Measurements from ENCODE around the gene HCN2. TPM values are rescaled to one million over a fixed set of nuclear protein-coding genes. Genes with fewer than 3 reads are reported as not detected.
"Not testable (repeated sequence)": the region's sequence is repeated elsewhere in the genome, so short reads cannot be mapped to it uniquely, and the experiment has no call there.

The HCN2 gene
- total RNA-seq, 1 donor from 2014 or later, result 5.5 TPM

DNA sequence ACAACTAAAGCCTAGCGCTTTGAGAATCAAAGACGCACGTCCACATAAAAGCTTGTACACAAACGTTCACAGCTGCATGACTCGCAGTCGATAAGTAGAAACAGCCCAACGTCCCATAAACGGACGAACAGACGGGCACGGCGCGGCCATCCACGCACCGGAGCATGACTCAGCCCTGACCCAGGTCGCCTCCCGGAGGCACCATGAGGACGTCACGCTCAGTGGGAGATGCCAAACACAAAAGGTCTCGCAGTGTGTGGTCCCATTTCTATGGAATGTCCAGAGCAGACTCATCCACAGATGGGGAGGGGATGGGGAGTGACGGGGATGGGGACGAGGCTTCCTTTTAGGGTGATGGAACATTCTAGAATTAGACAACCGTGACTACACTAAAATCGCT lies 34.3 kb downstream of the HCN2 start:
- Mint-ChIP-seq H3K4me1 (ENCODE audit: low read depth, unreplicated experiment) (peaks cover 8% of the 10 kb centered on the region), H3K27ac (ENCODE audit: unreplicated experiment) (peak overlapping the region; percentile 18), H3K36me3 (ENCODE audit: low read depth, unreplicated experiment) (peaks cover 6% of the 10 kb centered on the region), H3K9me3 (ENCODE audit: unreplicated experiment) (no peaks in the 10 kb centered on the region), H3K27me3 (ENCODE audit: low read depth, unreplicated experiment) (no peaks in the 10 kb centered on the region), H3K4me3 (ENCODE audit: unreplicated experiment) (no peak overlapping the region)
- TF ChIP-seq, protein P1, sequence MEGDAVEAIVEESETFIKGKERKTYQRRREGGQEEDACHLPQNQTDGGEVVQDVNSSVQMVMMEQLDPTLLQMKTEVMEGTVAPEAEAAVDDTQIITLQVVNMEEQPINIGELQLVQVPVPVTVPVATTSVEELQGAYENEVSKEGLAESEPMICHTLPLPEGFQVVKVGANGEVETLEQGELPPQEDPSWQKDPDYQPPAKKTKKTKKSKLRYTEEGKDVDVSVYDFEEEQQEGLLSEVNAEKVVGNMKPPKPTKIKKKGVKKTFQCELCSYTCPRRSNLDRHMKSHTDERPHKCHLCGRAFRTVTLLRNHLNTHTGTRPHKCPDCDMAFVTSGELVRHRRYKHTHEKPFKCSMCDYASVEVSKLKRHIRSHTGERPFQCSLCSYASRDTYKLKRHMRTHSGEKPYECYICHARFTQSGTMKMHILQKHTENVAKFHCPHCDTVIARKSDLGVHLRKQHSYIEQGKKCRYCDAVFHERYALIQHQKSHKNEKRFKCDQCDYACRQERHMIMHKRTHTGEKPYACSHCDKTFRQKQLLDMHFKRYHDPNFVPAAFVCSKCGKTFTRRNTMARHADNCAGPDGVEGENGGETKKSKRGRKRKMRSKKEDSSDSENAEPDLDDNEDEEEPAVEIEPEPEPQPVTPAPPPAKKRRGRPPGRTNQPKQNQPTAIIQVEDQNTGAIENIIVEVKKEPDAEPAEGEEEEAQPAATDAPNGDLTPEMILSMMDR (IDR thresholded peaks at IDR 0.05; ENCODE audit: insufficient read depth, low read depth, low read length), result no peak
- TF ChIP-seq EZH2 (IDR thresholded peaks at IDR 0.05; ENCODE audit: insufficient read depth, low read length), result no peak
- H3K9me3 ChIP-seq (ENCODE audit: insufficient read depth, low read depth, low read length), result no peaks in the 10 kb centered on the region
- peaks cover 11% of the 10 kb centered on the region for H3K79me2 ChIP-seq (ENCODE audit: insufficient read depth, low read length)
- H3K27ac ChIP-seq (ENCODE audit: low read depth, low read length), result peak overlapping the region; percentile 89
- peak overlapping the region; percentile 71 for H3K4me2 ChIP-seq (ENCODE audit: low read length)
- peaks cover 19% of the 10 kb centered on the region for H3K4me1 ChIP-seq (ENCODE audit: insufficient read depth, low read length)
- H3K4me3 ChIP-seq (ENCODE audit: insufficient read depth, low read depth, low read length), result no peak overlapping the region
- FAIRE-seq, result peak; percentile 78
- H4K20me1 ChIP-seq (ENCODE audit: insufficient read depth, low read length), result peaks cover 5% of the 10 kb centered on the region
- peak; percentile 92 for DNase-seq (ENCODE audit: low read depth)
- H3K36me3 ChIP-seq (ENCODE audit: insufficient read depth, low read length), result no peaks in the 10 kb centered on the region
- H3K9ac ChIP-seq (ENCODE audit: low read length), result peak overlapping the region; percentile 80
- H3K27me3 ChIP-seq (ENCODE audit: insufficient read depth, low read length), result no peaks in the 10 kb centered on the region
- no peak overlapping the region for H2AFZ ChIP-seq (ENCODE audit: low read depth, low read length)

- Mint-ChIP-seq H3K36me3 (ENCODE audit: low read depth, unreplicated experiment) (peaks cover 6% of the 10 kb centered on the region), H3K27ac (ENCODE audit: unreplicated experiment) (peak overlapping the region; percentile 18), H3K4me3 (ENCODE audit: unreplicated experiment) (no peak overlapping the region), H3K4me1 (ENCODE audit: low read depth, unreplicated experiment) (peaks cover 8% of the 10 kb centered on the region), H3K27me3 (ENCODE audit: low read depth, unreplicated experiment) (no peaks in the 10 kb centered on the region), H3K9me3 (ENCODE audit: unreplicated experiment) (no peaks in the 10 kb centered on the region)
- H2AFZ ChIP-seq (ENCODE audit: low read depth, low read length), result no peak overlapping the region
- H3K9me3 ChIP-seq (ENCODE audit: insufficient read depth, low read depth, low read length), result no peaks in the 10 kb centered on the region
- peaks cover 19% of the 10 kb centered on the region for H3K4me1 ChIP-seq (ENCODE audit: insufficient read depth, low read length)
- H3K4me3 ChIP-seq (ENCODE audit: insufficient read depth, low read depth, low read length), result no peak overlapping the region
- no peak for DNase-seq (ENCODE audit: low read depth)
- FAIRE-seq, result no peak
- no peak for TF ChIP-seq EZH2 (IDR thresholded peaks at IDR 0.05; ENCODE audit: insufficient read depth, low read length)
- TF ChIP-seq, protein P1 (IDR thresholded peaks at IDR 0.05; ENCODE audit: insufficient read depth, low read depth, low read length), result no peak
- peaks cover 5% of the 10 kb centered on the region for H4K20me1 ChIP-seq (ENCODE audit: insufficient read depth, low read length)
- peak overlapping the region; percentile 89 for H3K27ac ChIP-seq (ENCODE audit: low read depth, low read length)
- H3K36me3 ChIP-seq (ENCODE audit: insufficient read depth, low read length), result no peaks in the 10 kb centered on the region
- peak overlapping the region; percentile 71 for H3K4me2 ChIP-seq (ENCODE audit: low read length)
- H3K27me3 ChIP-seq (ENCODE audit: insufficient read depth, low read length), result no peaks in the 10 kb centered on the region
- peaks cover 15% of the 10 kb centered on the region for H3K79me2 ChIP-seq (ENCODE audit: insufficient read depth, low read length)
- H3K9ac ChIP-seq (ENCODE audit: low read length), result peak overlapping the region; percentile 76
Measured at GRCh38 chr19:624433-625109, 34.9 kb downstream of the HCN2 start.

DNA sequence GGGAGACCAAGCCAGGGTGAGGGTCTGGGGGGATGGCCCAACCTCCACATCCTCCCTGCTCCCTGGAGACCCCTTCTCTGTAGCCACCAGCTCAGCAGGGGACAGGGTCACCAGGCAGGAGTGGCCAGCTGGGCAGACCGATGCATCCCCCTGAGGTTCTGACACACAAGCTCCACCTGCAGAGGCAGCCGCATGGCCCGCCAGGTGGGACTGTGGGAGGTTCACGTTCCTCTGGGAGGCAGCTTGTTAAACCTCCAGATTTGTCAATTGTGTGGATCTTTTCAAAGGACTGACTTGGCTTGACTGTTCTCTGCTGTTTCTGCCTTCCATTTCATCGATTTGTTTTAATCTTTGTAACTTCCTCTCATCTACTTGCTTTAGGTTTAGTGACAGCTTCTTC lies 35.6 kb downstream of the HCN2 start:
- Histone ChIP-seq H3K79me2 (ENCODE audit: insufficient read depth, low read length) (peaks cover 20% of the 10 kb centered on the region), H3K27me3 (ENCODE audit: insufficient read depth, low read length) (no peaks in the 10 kb centered on the region), H3K9me3 (ENCODE audit: insufficient read depth, low read depth, low read length) (no peaks in the 10 kb centered on the region), H3K27ac (ENCODE audit: low read depth, low read length) (no peak overlapping the region), H3K36me3 (ENCODE audit: insufficient read depth, low read length) (no peaks in the 10 kb centered on the region), H2AFZ (ENCODE audit: low read depth, low read length) (no peak overlapping the region), H3K4me1 (ENCODE audit: insufficient read depth, low read length) (peaks cover 19% of the 10 kb centered on the region), H3K9ac (ENCODE audit: low read length) (no peak overlapping the region), H3K4me2 (ENCODE audit: low read length) (no peak overlapping the region), H4K20me1 (ENCODE audit: insufficient read depth, low read length) (peaks cover 5% of the 10 kb centered on the region), H3K4me3 (ENCODE audit: insufficient read depth, low read depth, low read length) (no peak overlapping the region)
- H3K9me3 Mint-ChIP-seq (ENCODE audit: unreplicated experiment), result no peaks in the 10 kb centered on the region
- H3K27me3 Mint-ChIP-seq (ENCODE audit: low read depth, unreplicated experiment), result no peaks in the 10 kb centered on the region
- H3K27ac Mint-ChIP-seq (ENCODE audit: unreplicated experiment), result no peak overlapping the region
- DNase-seq (ENCODE audit: low read depth), result no peak
- peaks cover 8% of the 10 kb centered on the region for H3K4me1 Mint-ChIP-seq (ENCODE audit: low read depth, unreplicated experiment)
- H3K36me3 Mint-ChIP-seq (ENCODE audit: low read depth, unreplicated experiment), result peaks cover 6% of the 10 kb centered on the region
- H3K4me3 Mint-ChIP-seq (ENCODE audit: unreplicated experiment), result peak overlapping the region; percentile 1
- FAIRE-seq, result no peak
- TF ChIP-seq, protein P1 (IDR thresholded peaks at IDR 0.05; ENCODE audit: insufficient read depth, low read depth, low read length), result no peak
- no peak for TF ChIP-seq EZH2 (IDR thresholded peaks at IDR 0.05; ENCODE audit: insufficient read depth, low read length)

- H4K20me1 ChIP-seq (ENCODE audit: insufficient read depth, low read length); H2AFZ ChIP-seq (ENCODE audit: low read depth, low read length); H3K27ac ChIP-seq (ENCODE audit: low read depth, low read length); H3K36me3 Mint-ChIP-seq (ENCODE audit: low read depth, unreplicated experiment); H3K27ac Mint-ChIP-seq (ENCODE audit: unreplicated experiment); DNase-seq (ENCODE audit: low read depth); H3K9me3 Mint-ChIP-seq (ENCODE audit: unreplicated experiment); H3K36me3 ChIP-seq (ENCODE audit: insufficient read depth, low read length); H3K9me3 ChIP-seq (ENCODE audit: insufficient read depth, low read depth, low read length); H3K9ac ChIP-seq (ENCODE audit: low read length); H3K4me3 ChIP-seq (ENCODE audit: insufficient read depth, low read depth, low read length); H3K4me3 Mint-ChIP-seq (ENCODE audit: unreplicated experiment); H3K27me3 ChIP-seq (ENCODE audit: insufficient read depth, low read length); FAIRE-seq; H3K27me3 Mint-ChIP-seq (ENCODE audit: low read depth, unreplicated experiment); H3K4me2 ChIP-seq (ENCODE audit: low read length); H3K4me1 Mint-ChIP-seq (ENCODE audit: low read depth, unreplicated experiment): not testable (repeated sequence)
- H3K79me2 ChIP-seq (ENCODE audit: insufficient read depth, low read length), result peaks cover 32% of the 10 kb centered on the region
- H3K4me1 ChIP-seq (ENCODE audit: insufficient read depth, low read length), result peaks cover 19% of the 10 kb centered on the region
Measured at GRCh38 chr19:626566-626965, 36.9 kb downstream of the HCN2 start.
